Spleen (tissue), 7 donors: ENCODE measurements around the gene SPOCK3.

Source experiments
- CTCF ChIP-seq, 11 experiments: fragments of 200-600 bp in 7 of 11; fragments of 450-650 bp in 4 of 11; sonication (generic) in 4 of 11; IDR thresholded peaks in 8 of 11; conservative IDR thresholded peaks in 3 of 11; 1 replicate in 7 of 11; 2 replicates in 4 of 11; pipeline versions ENCODE4 v1.4.0 to v1.8.0; 2016 to 2021; ENCODE audit warnings: antibody characterized with exemption in 11 of 11, inconsistent platforms in 4 of 11, mild to moderate bottlenecking in 1 of 11
- POLR2A ChIP-seq, 3 donors: fragments of 450-650 bp; IDR thresholded peaks; one replicate each; pipeline ENCODE4 v1.5.1; 2017; ENCODE audit warnings: antibody characterized with exemption in 3 of 3, mild to moderate bottlenecking in 1 of 3
- POLR2AphosphoS5 ChIP-seq, 3 donors: sonication (generic); formaldehyde crosslinking; IDR thresholded peaks; one replicate each; pipeline ENCODE4 v1.5.1; 2017; ENCODE audit warnings: antibody characterized with exemption in 3 of 3
- donor health status: DM: no; HTN: no; CAD: no; lungs with moderate emphysema.
- donor health status: DM: no; HTN: no; CAD: no.
- donor health status: DM: no; HTN: no; CAD: no.

DNA sequence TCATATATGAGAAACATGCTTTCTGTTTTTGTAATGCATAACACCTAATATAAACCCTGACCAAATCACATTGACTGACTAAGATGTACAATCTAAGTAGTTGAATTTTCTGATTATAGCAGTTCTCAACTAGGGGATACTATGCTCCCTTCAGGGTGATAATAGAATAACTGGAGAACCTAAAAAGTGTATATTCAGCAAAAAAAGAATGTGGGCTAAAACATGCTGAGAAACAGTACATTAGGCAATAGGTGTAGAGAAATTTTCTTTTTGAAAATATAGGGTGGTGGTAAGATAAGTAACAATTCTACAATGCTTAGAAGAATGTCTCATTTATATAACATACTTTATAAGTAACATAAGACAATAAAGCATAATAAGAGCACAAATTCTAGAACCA, 239.6 kb downstream of the SPOCK3 start:
- TF ChIP-seq POLR2A (IDR thresholded peaks at IDR 0.05) = no peak
- TF ChIP-seq CTCF (IDR thresholded peaks at IDR 0.05 in 8 of 11, conservative IDR thresholded peaks at IDR 0.05 in 3 of 11) = no peak
- no peak for TF ChIP-seq POLR2AphosphoS5 (IDR thresholded peaks at IDR 0.05)
